Measurements from ENCODE around the gene CUX1.

CUX1 gene

DNA sequence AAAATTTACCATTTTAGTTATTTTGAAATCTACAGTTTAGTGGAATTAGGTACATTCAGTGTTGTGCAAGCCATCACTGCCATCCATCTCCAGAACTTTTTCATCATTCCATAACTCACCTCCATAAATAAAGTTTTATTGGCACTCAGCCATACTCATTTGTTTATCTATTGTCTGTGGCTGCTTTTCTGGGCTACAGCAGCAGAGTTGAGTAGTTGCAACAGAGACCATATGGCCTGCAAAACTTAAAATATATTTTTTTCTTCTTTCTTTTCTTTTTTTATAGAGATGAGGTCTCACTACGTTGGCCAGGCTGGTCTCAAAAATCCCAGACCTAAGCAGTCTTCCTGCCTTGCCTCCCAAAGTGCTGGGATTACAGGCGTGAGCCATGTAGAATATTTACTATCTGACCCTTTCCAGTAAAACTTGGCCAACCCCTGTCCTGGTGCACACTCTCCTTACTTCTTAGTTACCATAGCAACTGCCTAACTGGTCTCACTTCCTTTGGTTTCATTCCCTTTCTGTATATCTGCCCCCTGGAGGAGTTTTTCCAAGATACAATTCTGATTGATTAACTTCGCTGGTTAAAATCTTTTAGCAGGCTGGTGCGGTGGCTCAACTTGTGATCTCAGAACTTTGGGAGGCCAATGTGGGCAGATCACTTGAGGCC, 133.2 kb downstream of the CUX1 start:
- H3K4me3 ChIP-seq (ENCODE audit: control insufficient read depth, low read depth, low read length): no peak overlapping the region
- peak; percentile 84 for DNase-seq (ENCODE audit: low read depth)
- TF ChIP-seq, protein P1, sequence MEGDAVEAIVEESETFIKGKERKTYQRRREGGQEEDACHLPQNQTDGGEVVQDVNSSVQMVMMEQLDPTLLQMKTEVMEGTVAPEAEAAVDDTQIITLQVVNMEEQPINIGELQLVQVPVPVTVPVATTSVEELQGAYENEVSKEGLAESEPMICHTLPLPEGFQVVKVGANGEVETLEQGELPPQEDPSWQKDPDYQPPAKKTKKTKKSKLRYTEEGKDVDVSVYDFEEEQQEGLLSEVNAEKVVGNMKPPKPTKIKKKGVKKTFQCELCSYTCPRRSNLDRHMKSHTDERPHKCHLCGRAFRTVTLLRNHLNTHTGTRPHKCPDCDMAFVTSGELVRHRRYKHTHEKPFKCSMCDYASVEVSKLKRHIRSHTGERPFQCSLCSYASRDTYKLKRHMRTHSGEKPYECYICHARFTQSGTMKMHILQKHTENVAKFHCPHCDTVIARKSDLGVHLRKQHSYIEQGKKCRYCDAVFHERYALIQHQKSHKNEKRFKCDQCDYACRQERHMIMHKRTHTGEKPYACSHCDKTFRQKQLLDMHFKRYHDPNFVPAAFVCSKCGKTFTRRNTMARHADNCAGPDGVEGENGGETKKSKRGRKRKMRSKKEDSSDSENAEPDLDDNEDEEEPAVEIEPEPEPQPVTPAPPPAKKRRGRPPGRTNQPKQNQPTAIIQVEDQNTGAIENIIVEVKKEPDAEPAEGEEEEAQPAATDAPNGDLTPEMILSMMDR (conservative IDR thresholded peaks at IDR 0.05; ENCODE audit: control insufficient read depth, insufficient read depth, low read depth, low read length): peak; percentile 42

DNA sequence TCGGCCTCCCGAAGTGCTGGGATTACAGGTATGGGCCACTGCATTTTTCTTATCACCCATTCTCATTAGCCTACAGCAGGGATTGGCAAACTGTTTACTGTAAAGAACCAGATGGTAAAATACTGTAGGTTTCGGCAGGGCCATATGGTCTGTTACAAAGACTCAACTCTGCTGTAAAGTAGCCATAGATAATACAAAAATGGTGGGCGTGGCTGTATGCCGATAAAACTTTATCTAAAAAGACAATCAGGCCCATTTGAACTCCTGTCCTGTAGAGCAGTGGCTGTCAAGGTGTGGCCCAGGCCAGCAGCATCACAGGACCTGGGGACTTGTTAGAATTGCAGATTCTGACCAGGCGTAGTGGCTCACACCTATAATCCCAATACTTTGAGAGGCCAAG, 134.3 kb downstream of the CUX1 start:
- DNase-seq (ENCODE audit: low read depth): no peak
- TF ChIP-seq, protein P1 (conservative IDR thresholded peaks at IDR 0.05; ENCODE audit: control insufficient read depth, insufficient read depth, low read depth, low read length): no peak
- no peak overlapping the region for H3K4me3 ChIP-seq (ENCODE audit: control insufficient read depth, low read depth, low read length)

DNA sequence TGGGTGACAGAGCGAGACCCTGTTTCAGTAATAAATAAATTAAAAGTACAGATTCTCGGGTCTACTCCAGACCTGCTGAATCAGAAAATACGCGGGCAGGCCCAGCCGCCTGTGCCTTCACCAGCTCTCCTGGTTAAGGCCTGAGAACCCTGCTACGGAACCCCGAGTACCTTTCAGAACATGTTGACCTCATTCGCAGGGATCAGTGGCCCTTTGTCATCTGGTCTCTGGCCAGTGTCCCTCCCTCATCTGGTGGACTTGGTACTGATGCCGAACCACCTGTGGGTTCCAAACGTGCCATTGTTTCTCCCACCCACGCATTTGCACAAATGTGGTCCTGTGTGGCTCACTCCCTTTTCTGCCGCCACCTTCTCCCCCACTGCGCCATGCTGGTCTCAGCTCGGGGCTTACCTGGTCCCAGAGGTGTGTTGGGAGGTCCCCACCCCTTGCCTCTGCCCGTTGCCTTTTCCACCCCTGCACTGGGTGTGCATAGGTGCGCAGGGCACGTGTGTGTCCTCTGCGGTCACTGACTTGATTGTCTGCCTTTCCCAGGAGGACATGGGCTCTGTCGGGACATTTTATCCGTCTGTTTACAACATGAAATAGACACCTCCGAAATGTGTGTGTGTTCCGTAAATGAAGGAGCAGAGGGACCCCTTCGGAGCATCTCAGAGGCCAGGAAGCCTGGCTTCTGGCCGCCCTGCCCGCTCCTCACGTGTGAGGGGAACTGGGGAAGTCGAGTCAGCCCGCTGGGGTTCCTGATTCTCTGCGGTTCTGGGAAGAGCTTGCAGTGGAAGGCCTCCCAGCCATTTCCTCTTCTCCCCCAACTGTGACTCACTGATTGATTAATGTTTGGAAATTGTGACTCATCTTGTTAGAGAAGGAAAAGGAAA, 135.2 kb downstream of the CUX1 start:
- TF ChIP-seq, protein P1 (conservative IDR thresholded peaks at IDR 0.05; ENCODE audit: control insufficient read depth, insufficient read depth, low read depth, low read length): no peak
- DNase-seq (ENCODE audit: low read depth): peak; percentile 92
- peak overlapping the region; percentile 34 for H3K4me3 ChIP-seq (ENCODE audit: control insufficient read depth, low read depth, low read length)

DNA sequence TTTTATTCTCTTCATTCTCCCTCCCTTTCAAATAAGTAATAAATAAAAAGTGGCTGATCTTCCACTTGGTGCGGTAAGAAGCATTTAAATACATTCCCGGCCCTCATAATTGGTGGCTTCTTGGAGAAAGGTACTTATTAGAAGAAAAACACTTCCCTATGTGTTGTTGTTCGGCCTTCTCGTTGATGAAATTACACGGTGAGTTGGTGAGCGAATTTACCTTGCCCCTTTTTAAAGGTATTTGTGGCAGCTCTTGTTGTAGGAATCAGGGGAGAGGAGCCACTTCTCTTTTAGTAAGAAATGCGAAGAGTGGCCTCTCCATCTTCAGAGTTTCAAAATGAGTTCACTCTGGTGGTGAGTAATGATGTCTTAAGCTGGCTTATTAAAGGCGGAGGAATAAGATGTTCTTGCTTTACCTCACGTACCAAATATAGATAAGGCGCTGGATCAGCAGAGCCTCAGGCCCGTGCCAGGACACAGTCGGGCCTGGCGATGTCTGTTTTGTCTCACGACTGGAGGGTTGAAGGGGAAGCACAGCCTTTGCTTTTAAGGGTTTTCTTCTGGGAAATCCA, 135.9 kb downstream of the CUX1 start:
- TF ChIP-seq, protein P1 (conservative IDR thresholded peaks at IDR 0.05; ENCODE audit: control insufficient read depth, insufficient read depth, low read depth, low read length): no peak
- H3K4me3 ChIP-seq (ENCODE audit: control insufficient read depth, low read depth, low read length): peak overlapping the region; percentile 34
- peak; percentile 93 for DNase-seq (ENCODE audit: low read depth)

DNA sequence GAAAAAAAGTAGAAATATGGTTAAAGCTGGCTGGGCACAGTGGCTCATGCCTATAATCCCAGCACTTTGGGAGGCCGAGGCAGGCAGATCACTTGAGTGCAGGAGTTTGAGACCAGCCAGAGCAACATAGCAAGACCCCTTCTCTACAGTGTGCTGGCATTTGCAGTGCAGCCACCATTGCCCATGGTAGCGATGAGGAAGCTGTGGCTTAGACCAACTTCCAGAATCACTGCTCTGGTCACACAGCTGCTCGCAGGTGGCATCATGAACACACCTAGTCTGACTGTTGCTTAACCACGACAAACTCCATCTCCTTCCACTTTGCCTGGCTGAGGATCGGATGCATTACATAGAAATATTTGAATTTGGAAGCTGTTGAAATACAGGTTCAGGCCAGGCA, 137.1 kb downstream of the CUX1 start:
- TF ChIP-seq, protein P1 (conservative IDR thresholded peaks at IDR 0.05; ENCODE audit: control insufficient read depth, insufficient read depth, low read depth, low read length): no peak
- no peak overlapping the region for H3K4me3 ChIP-seq (ENCODE audit: control insufficient read depth, low read depth, low read length)
- DNase-seq (ENCODE audit: low read depth): no peak

DNA sequence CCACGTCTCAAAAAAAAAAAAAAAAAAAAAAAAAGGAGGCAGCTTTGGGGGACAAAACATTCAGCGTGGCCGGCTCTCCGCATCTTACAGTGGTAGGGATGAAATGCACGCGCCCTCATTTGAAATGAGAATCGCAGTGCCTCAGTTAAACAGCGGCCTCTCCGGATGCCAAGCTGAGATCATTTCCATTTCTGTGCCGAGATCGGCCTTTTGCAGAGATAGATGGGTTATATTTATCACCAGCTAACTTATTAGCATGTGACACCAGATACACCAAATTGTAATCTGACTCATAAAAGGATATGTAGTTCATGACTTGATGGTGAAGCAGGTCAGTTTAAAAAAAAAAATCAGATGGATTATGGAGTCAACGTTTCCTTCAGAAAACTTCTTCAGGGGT, 138.7 kb downstream of the CUX1 start:
- DNase-seq (ENCODE audit: low read depth): no peak
- H3K4me3 ChIP-seq (ENCODE audit: control insufficient read depth, low read depth, low read length): no peak overlapping the region
- TF ChIP-seq, protein P1 (conservative IDR thresholded peaks at IDR 0.05; ENCODE audit: control insufficient read depth, insufficient read depth, low read depth, low read length): no peak

Measured in fibroblast of mammary gland (primary cell).